HCT116 (cell line): ENCODE results near the gene RBBP9. TPM values are rescaled to one million over a fixed set of nuclear protein-coding genes. Genes with fewer than 3 reads are reported as not detected.
"Not testable (repeated sequence)": the region's sequence is repeated elsewhere in the genome, so short reads cannot be mapped to it uniquely, and the experiment has no call there.

ENCODE experiments used
- ATAC-seq: fragments of 200-7000 bp; cut with Tn5 transposase; 2 replicates; pipeline ENCODE4 v1.9.1; 2020; ENCODE audit warnings: mild to moderate bottlenecking, moderate library complexity
- BruUV-seq: library from RNA; stranded (reverse); fragments of 400-500 nt; replicated peaks from 2 replicates; lab custom pipeline; 2021; lab: Mats Ljungman, UMichigan
- CTCF ChIA-PET: fragments of 300-600 bp; sonication (Branson Sonifier 250); formaldehyde crosslinking; loops from one replicate; lab custom pipeline; 2021; ENCODE audit warnings: antibody characterized with exemption; lab: Charles Lee
- POLR2A ChIA-PET: fragments of 300-600, 350-600 bp; sonication (Branson Sonifier 250); formaldehyde crosslinking; loops from one replicate; lab custom pipeline; 2021; ENCODE audit warnings: antibody characterized with exemption; lab: Charles Lee
- RAD21 ChIA-PET, 2 experiments: fragments of 300-600 bp; sonication (Branson Sonifier 250); formaldehyde crosslinking; loops; one replicate each; lab custom pipeline; 2023; ENCODE audit warnings: low total read pairs in 2 of 2; ENCODE audit not compliant: uncharacterized antibody in 2 of 2, unreplicated experiment in 2 of 2, low non-redundant PET in 1 of 2; lab: Charles Lee
- DNase-seq: peaks from one replicate; pipeline ENCODE4 v3.0.0-alpha.2; 2010; ENCODE audit warnings: low read depth, low spot score
- H2AFZ ChIP-seq: fragments of 200-600 bp; shearing (Covaris generic), sonication (generic); 2 replicates; pipeline ENCODE4 v1.6.1; 2017; ENCODE audit warnings: low read depth, mixed run types, mixed read lengths, antibody characterized with exemption, low read length; ENCODE audit not compliant: poor library complexity, severe bottlenecking
- H3K27ac ChIP-seq: 2 replicates; pipeline ENCODE4 v1.5.1; 2012; ENCODE audit warnings: low read depth, low read length
- H3K27me3 ChIP-seq: fragments of 200-600 bp; sonication (generic); 2 replicates; pipeline ENCODE4 v1.6.1; 2016; ENCODE audit warnings: mixed run types, low read length, mixed read lengths; ENCODE audit not compliant: insufficient read depth
- H3K36me3 ChIP-seq, 2 experiments: fragments of 200-500 bp in 1 of 2; fragments of 200-600 bp in 1 of 2; sonication (Bioruptor generic) in 1 of 2; sonication (generic) in 1 of 2; 2 replicates each; pipeline versions ENCODE4 v1.5.1 to v1.6.1; 2014 to 2016; ENCODE audit warnings: low read length in 2 of 2, inconsistent platforms in 1 of 2, mixed read lengths in 1 of 2, mixed run types in 1 of 2; ENCODE audit not compliant: insufficient read depth in 2 of 2, control insufficient read depth in 1 of 2
- H3K4me1 ChIP-seq, 2 experiments: fragments of 200-600 bp in 1 of 2; sonication (generic) in 1 of 2; 2 replicates each; pipeline versions ENCODE4 v1.5.1 to v1.6.1; 2012 to 2017; ENCODE audit warnings: low read length in 2 of 2, inconsistent platforms in 1 of 2, mild to moderate bottlenecking in 1 of 2, mixed read lengths in 1 of 2, mixed run types in 1 of 2, moderate library complexity in 1 of 2; ENCODE audit not compliant: insufficient read depth in 2 of 2, control insufficient read depth in 1 of 2
- H3K4me2 ChIP-seq: fragments of 200-600 bp; sonication (generic); 2 replicates; pipeline ENCODE4 v1.6.1; 2017; ENCODE audit warnings: mixed run types, low read length, mixed read lengths
- H3K4me3 ChIP-seq, 2 experiments: fragments of 200-600 bp in 1 of 2; sonication (generic) in 1 of 2; replicated peaks in 1 of 2; 2 replicates each; pipeline ENCODE4 v1.5.1; 2011 to 2016; ENCODE audit warnings: low read length in 2 of 2, control low read depth in 1 of 2, low read depth in 1 of 2, mild to moderate bottlenecking in 1 of 2, mixed read lengths in 1 of 2, mixed run types in 1 of 2
- H3K79me2 ChIP-seq: fragments of 200-600 bp; sonication (generic); 2 replicates; pipeline ENCODE4 v1.6.1; 2017; ENCODE audit warnings: mild to moderate bottlenecking, mixed run types, low read length, moderate library complexity, mixed read lengths; ENCODE audit not compliant: insufficient read depth
- H3K9ac ChIP-seq: fragments of 200-600 bp; sonication (generic); 2 replicates; pipeline ENCODE4 v1.6.1; 2016; ENCODE audit warnings: low read length, mixed read lengths
- H3K9me2 ChIP-seq: fragments of 200-600 bp; sonication (generic), shearing (Covaris generic); 2 replicates; pipeline ENCODE4 v1.6.1; 2017; ENCODE audit warnings: mixed run types, mild to moderate bottlenecking, moderate library complexity; ENCODE audit not compliant: insufficient read depth
- H3K9me3 ChIP-seq, 2 experiments: fragments of 200-500 bp in 1 of 2; fragments of 200-600 bp in 1 of 2; sonication (Bioruptor generic) in 1 of 2; sonication (generic) in 1 of 2; 2 replicates each; pipeline ENCODE4 v1.6.1; 2014 to 2017; ENCODE audit warnings: low read length in 2 of 2, mixed read lengths in 2 of 2, inconsistent platforms in 1 of 2, low read depth in 1 of 2, mild to moderate bottlenecking in 1 of 2, mixed run types in 1 of 2, moderate library complexity in 1 of 2; ENCODE audit not compliant: control insufficient read depth in 1 of 2, insufficient read depth in 1 of 2
- H4K20me1 ChIP-seq: fragments of 200-600 bp; sonication (generic), shearing (Covaris generic); 2 replicates; pipeline ENCODE4 v1.6.1; 2017; ENCODE audit warnings: mixed run types, mild to moderate bottlenecking, moderate library complexity; ENCODE audit not compliant: insufficient read depth
- CBX3 ChIP-seq: IDR thresholded peaks from 2 replicates; pipeline ENCODE4 v1.6.1; 2012; ENCODE audit warnings: low read depth
- CTCF ChIP-seq, 3 experiments: fragments of 200-600 bp in 1 of 3; sonication (generic) in 1 of 3; IDR thresholded peaks in 2 of 3; conservative IDR thresholded peaks in 1 of 3; 2 replicates each; pipeline ENCODE4 v1.5.1; 2012 to 2017; ENCODE audit warnings: low read depth in 2 of 3, low read length in 2 of 3, antibody characterized with exemption in 1 of 3, borderline replicate concordance in 1 of 3, control low read depth in 1 of 3, mild to moderate bottlenecking in 1 of 3, mixed read lengths in 1 of 3, mixed run types in 1 of 3, moderate library complexity in 1 of 3; ENCODE audit not compliant: insufficient read depth in 1 of 3
- ELF1 ChIP-seq: IDR thresholded peaks from 2 replicates; pipeline ENCODE4 v1.6.1; 2012; ENCODE audit warnings: low read depth, borderline replicate concordance
- EZH2 ChIP-seq: fragments of 200-600 bp; sonication (generic); IDR thresholded peaks from 2 replicates; pipeline ENCODE4 v1.6.1; 2017; ENCODE audit warnings: antibody characterized with exemption, mixed run types
- EZH2phosphoT487 ChIP-seq: fragments of 200-600 bp; IDR thresholded peaks from 2 replicates; pipeline ENCODE4 v1.6.1; 2018; ENCODE audit warnings: antibody characterized with exemption, borderline replicate concordance
- FOSL1 ChIP-seq: IDR thresholded peaks from 2 replicates; pipeline ENCODE4 v1.6.1; 2012; ENCODE audit warnings: low read depth
- POLR2A ChIP-seq: IDR thresholded peaks from 2 replicates; pipeline ENCODE4 v1.7.0; 2011; ENCODE audit warnings: borderline replicate concordance; ENCODE audit not compliant: insufficient read depth, insufficient read length; ENCODE audit errors: extremely low read depth
- RAD21 ChIP-seq: IDR thresholded peaks from 2 replicates; pipeline ENCODE4 v1.6.1; 2012; ENCODE audit warnings: low read depth, mild to moderate bottlenecking
- SIN3A ChIP-seq: IDR thresholded peaks from 2 replicates; pipeline ENCODE4 v1.6.1; 2012; ENCODE audit warnings: low read depth
- SP1 ChIP-seq: IDR thresholded peaks from 2 replicates; pipeline ENCODE4 v1.6.1; 2012; ENCODE audit warnings: low read depth
- SRF ChIP-seq: IDR thresholded peaks from 2 replicates; pipeline ENCODE4 v1.6.1; 2012; ENCODE audit warnings: low read depth
- YY1 ChIP-seq: IDR thresholded peaks from 2 replicates; pipeline ENCODE4 v1.6.1; 2011; ENCODE audit warnings: low read length, low read depth, moderate library complexity, mild to moderate bottlenecking; ENCODE audit not compliant: insufficient replicate concordance; ENCODE audit errors: extremely low read depth
- ZBTB33 ChIP-seq: IDR thresholded peaks from 2 replicates; pipeline ENCODE4 v1.6.1; 2011; ENCODE audit warnings: mild to moderate bottlenecking, low read length, moderate library complexity; ENCODE audit not compliant: insufficient replicate concordance; ENCODE audit errors: extremely low read depth
- ZNF274 ChIP-seq: fragments of 200-500 bp; sonication (Bioruptor generic); IDR thresholded peaks from 2 replicates; pipeline ENCODE4 v1.6.1; 2014; ENCODE audit warnings: mild to moderate bottlenecking, low read depth, low read length, inconsistent platforms
- intact Hi-C: fragments of 100-400 bp; cut with micrococcal nuclease; formaldehyde crosslinking; loops from 2 replicates; pipeline ENCODE4 v1.10.0; 2022
- total RNA-seq: library from RNA; stranded (reverse); gene quantifications from one replicate; pipeline ENCODE4 v1.2.1, GENCODE V29; 2021; ENCODE audit not compliant: unreplicated experiment

Gene RBBP9
- total RNA-seq, 1 experiment from 2014 or later: 10.3 TPM

- TF ChIP-seq CTCF (IDR thresholded peaks at IDR 0.05 in 2 of 3, conservative IDR thresholded peaks at IDR 0.05 in 1 of 3; ENCODE audit: borderline replicate concordance in 1 of 3, insufficient read depth in 1 of 3, low read depth in 2 of 3, low read length in 2 of 3) (no peak), ELF1 (no peak), YY1 (no peak), EZH2 (no peak), ZNF274 (no peak), SRF (no peak), EZH2phosphoT487 (no peak)
Measured at GRCh38 chr20:18527836-18528235, 30.8 kb upstream of the RBBP9 start (continued).

- no TSS peak for BruUV-seq
- ChIA-PET POLR2A (no interaction called here), CTCF (no interaction called here)
Measured at GRCh38 chr20:18527339-18527738, 30.3 kb upstream of the RBBP9 start.

GRCh38 chr20:18526761-18527160 lies 29.7 kb upstream of the RBBP9 start:
- H3K27ac ChIP-seq, H3K27me3 ChIP-seq, H2AFZ ChIP-seq, CTCF ChIA-PET, H3K4me2 ChIP-seq, H3K9me2 ChIP-seq, intact Hi-C loops, ATAC-seq, H3K79me2 ChIP-seq, H3K4me3 ChIP-seq, H3K9ac ChIP-seq, DNase-seq, RAD21 ChIA-PET, H3K9me3 ChIP-seq, H4K20me1 ChIP-seq, BruUV-seq: not testable (repeated sequence)
- Histone ChIP-seq H3K4me1 (peaks cover 5 to 16% of the 10 kb centered on the region in 2 experiments; a peak in 3 of 4 replicates), H3K36me3 (peaks cover 49 to 52% of the 10 kb centered on the region in 2 experiments)
- POLR2A ChIA-PET: interaction anchor here (1.2 kb wide), 1 partner anchor 19 kb away, joined by 3 read pairs; the partner anchor contains the start of gene SEC23B

More at GRCh38 chr20:18527339-18527738, 30.3 kb upstream of the RBBP9 start:
- no peaks in the 10 kb centered on the region for H3K27me3 ChIP-seq
- H3K27ac ChIP-seq: no peak overlapping the region
- no peaks in the 10 kb centered on the region for H3K79me2 ChIP-seq
- intact Hi-C loops: no loop called here
- DNase-seq (no peak), ATAC-seq (no peak)
- H4K20me1 ChIP-seq: no peaks in the 10 kb centered on the region
- H3K4me2 ChIP-seq: no peak overlapping the region
- no peak overlapping the region for H2AFZ ChIP-seq
- peaks cover 5 to 11% of the 10 kb centered on the region in 2 experiments; a peak in 3 of 4 replicates for H3K4me1 ChIP-seq
- H3K36me3 ChIP-seq: peaks cover 52 to 55% of the 10 kb centered on the region in 2 experiments
- H3K9ac ChIP-seq: no peak overlapping the region
- no peaks in the 10 kb centered on the region for H3K9me3 ChIP-seq
- RAD21 ChIA-PET: no interaction called here
- TF ChIP-seq ZNF274 (no peak), RAD21 (no peak), ZBTB33 (no peak), FOSL1 (no peak), SIN3A (no peak), SRF (no peak), SP1 (no peak), CBX3 (no peak), POLR2A (no peak)
- no peak overlapping the region for H3K4me3 ChIP-seq
- no peaks in the 10 kb centered on the region for H3K9me2 ChIP-seq
